GM12892 (cell line): ENCODE measurements around the gene EFNA5.

ENCODE experiments used
- POLR2A ChIP-seq: IDR thresholded peaks from 2 replicates; pipeline ENCODE4 v1.6.1; 2011; ENCODE audit warnings: low read depth, low read length, control low read depth
- POLR2AphosphoS5 ChIP-seq: IDR thresholded peaks from 2 replicates; pipeline ENCODE4 v1.6.1; 2011; ENCODE audit warnings: low read depth, low read length, control low read depth

GRCh38 chr5:107705402-107706014 is 34.8 kb upstream of the EFNA5 start:
- TF ChIP-seq POLR2A: no peak
- TF ChIP-seq POLR2AphosphoS5: no peak
